Astrocyte (in vitro differentiated cells and primary cell): ENCODE results near the gene ROGDI. TPM values are rescaled to one million over a fixed set of nuclear protein-coding genes. Genes with fewer than 3 reads are reported as not detected.

Experiments used
- DNase-seq: peaks from one replicate; pipeline ENCODE4 v3.0.0-alpha.2; 2010; ENCODE audit warnings: low read depth
- FAIRE-seq: peaks from 2 replicates; lab custom pipeline; 2011; peaks lifted over from hg19 to GRCh38; lab: Jason Lieb, UNC
- H2AFZ ChIP-seq: 2 replicates; pipeline ENCODE4 v1.6.0; 2012; ENCODE audit warnings: low read depth, low read length, inconsistent platforms
- H3K27ac ChIP-seq: 2 replicates; pipeline ENCODE4 v1.5.1; 2011; ENCODE audit warnings: low read depth, low read length, inconsistent platforms
- H3K27me3 ChIP-seq: 2 replicates; pipeline ENCODE4 v1.6.0; 2011; ENCODE audit warnings: low read length, inconsistent platforms; ENCODE audit not compliant: insufficient read depth
- H3K36me3 ChIP-seq: 2 replicates; pipeline ENCODE4 v1.5.1; 2011; ENCODE audit warnings: low read length, inconsistent platforms; ENCODE audit not compliant: insufficient read depth
- H3K4me1 ChIP-seq: 2 replicates; pipeline ENCODE4 v1.5.1; 2011; ENCODE audit warnings: low read length, inconsistent platforms; ENCODE audit not compliant: insufficient read depth
- H3K4me2 ChIP-seq: 2 replicates; pipeline ENCODE4 v1.6.0; 2012; ENCODE audit warnings: low read length, inconsistent platforms
- H3K4me3 ChIP-seq: 2 replicates; pipeline ENCODE4 v1.5.1; 2011; ENCODE audit warnings: low read depth, mild to moderate bottlenecking, low read length, inconsistent platforms; ENCODE audit not compliant: insufficient read depth
- H3K79me2 ChIP-seq: 2 replicates; pipeline ENCODE4 v1.6.0; 2012; ENCODE audit warnings: mild to moderate bottlenecking, low read length, inconsistent platforms; ENCODE audit not compliant: insufficient read depth
- H3K9ac ChIP-seq: 2 replicates; pipeline ENCODE4 v1.6.0; 2012; ENCODE audit warnings: mild to moderate bottlenecking, low read length, inconsistent platforms
- H3K9me3 ChIP-seq: 2 replicates; pipeline ENCODE4 v1.5.1; 2012; ENCODE audit warnings: low read depth, mild to moderate bottlenecking, low read length, inconsistent platforms; ENCODE audit not compliant: insufficient read depth
- H4K20me1 ChIP-seq: 2 replicates; pipeline ENCODE4 v1.6.0; 2012; ENCODE audit warnings: low read length, inconsistent platforms; ENCODE audit not compliant: insufficient read depth
- H3K27ac Mint-ChIP-seq: one replicate; pipeline ENCODE4 v1.8.0; 2021; ENCODE audit warnings: mild to moderate bottlenecking, mixed read lengths; ENCODE audit not compliant: unreplicated experiment
- H3K27me3 Mint-ChIP-seq: one replicate; pipeline ENCODE4 v1.8.0; 2021; ENCODE audit warnings: low read depth, mixed read lengths; ENCODE audit not compliant: unreplicated experiment
- H3K36me3 Mint-ChIP-seq: one replicate; pipeline ENCODE4 v1.8.0; 2021; ENCODE audit warnings: low read depth, mixed read lengths; ENCODE audit not compliant: unreplicated experiment
- H3K4me1 Mint-ChIP-seq: one replicate; pipeline ENCODE4 v1.8.0; 2021; ENCODE audit warnings: low read depth, mixed read lengths; ENCODE audit not compliant: unreplicated experiment
- H3K4me3 Mint-ChIP-seq: one replicate; pipeline ENCODE4 v1.8.0; 2021; ENCODE audit warnings: mild to moderate bottlenecking, moderate library complexity, mixed read lengths; ENCODE audit not compliant: unreplicated experiment
- H3K9me3 Mint-ChIP-seq: one replicate; pipeline ENCODE4 v1.8.0; 2021; ENCODE audit warnings: mild to moderate bottlenecking, mixed read lengths; ENCODE audit not compliant: unreplicated experiment
- CTCF ChIP-seq: IDR thresholded peaks from 2 replicates; pipeline ENCODE4 v1.5.1; 2011; ENCODE audit warnings: low read depth, mild to moderate bottlenecking, inconsistent platforms, low read length, moderate library complexity; ENCODE audit not compliant: insufficient read depth
- EZH2 ChIP-seq: IDR thresholded peaks from 2 replicates; pipeline ENCODE4 v1.6.1; 2012; ENCODE audit warnings: mild to moderate bottlenecking, low read length, inconsistent platforms; ENCODE audit not compliant: insufficient read depth
- total RNA-seq: library from RNA; stranded (reverse); gene quantifications from 2 replicates; pipeline ENCODE4 v1.2.1, GENCODE V29; 2021

Gene ROGDI
- total RNA-seq, 1 donor from 2014 or later, result 33.6 TPM

DNA sequence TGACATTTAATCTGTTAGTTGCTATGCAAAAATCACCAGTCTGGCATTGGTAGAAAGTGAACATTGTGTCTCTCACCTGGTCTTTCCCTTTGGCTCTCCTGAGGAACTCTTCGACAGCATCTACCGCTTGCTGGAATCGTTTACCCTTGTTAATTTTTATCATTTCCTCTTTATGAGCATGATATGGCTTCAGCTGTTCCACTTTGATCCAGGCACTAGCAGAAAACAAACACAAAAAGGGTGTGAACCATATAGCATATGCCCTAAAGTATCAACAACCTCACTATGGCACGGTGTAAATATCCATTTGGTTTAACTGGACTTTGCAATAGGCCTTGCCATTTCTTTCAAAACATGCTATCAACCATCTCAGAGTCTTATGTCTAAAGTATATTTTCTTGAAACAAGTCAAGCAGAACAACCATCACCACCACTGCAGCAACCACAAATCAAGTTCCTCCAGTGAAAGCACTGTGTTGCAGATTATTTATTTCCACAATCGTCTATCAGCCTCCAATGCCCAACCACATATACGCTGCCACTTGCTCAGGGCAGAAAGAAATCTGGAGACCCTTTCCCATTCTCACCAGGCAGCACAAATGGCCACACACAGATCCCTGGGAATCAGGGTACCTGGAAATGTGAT, 30.4 kb upstream of the ROGDI start:
- Mint-ChIP-seq H3K4me3 (no peak overlapping the region), H3K27ac (no peak overlapping the region), H3K4me1 (peaks cover 1% of the 10 kb centered on the region), H3K9me3 (no peaks in the 10 kb centered on the region), H3K27me3 (no peaks in the 10 kb centered on the region), H3K36me3 (peaks cover 4% of the 10 kb centered on the region)
- Histone ChIP-seq H3K4me3 (no peak overlapping the region), H3K27me3 (no peaks in the 10 kb centered on the region), H3K9ac (no peak overlapping the region), H3K4me2 (no peak overlapping the region), H3K4me1 (no peaks in the 10 kb centered on the region), H2AFZ (no peak overlapping the region), H3K79me2 (peaks cover 21% of the 10 kb centered on the region), H3K36me3 (peaks cover 42% of the 10 kb centered on the region), H4K20me1 (peaks cover 63% of the 10 kb centered on the region), H3K27ac (no peak overlapping the region), H3K9me3 (no peaks in the 10 kb centered on the region)
- FAIRE-seq (no peak), DNase-seq (no peak)
- TF ChIP-seq CTCF (no peak), EZH2 (no peak)

- no peak overlapping the region for H3K4me3 ChIP-seq
- no peak for DNase-seq
- H2AFZ ChIP-seq, result no peak overlapping the region
- H3K79me2 ChIP-seq, result peaks cover 22% of the 10 kb centered on the region
- Mint-ChIP-seq H3K9me3 (no peaks in the 10 kb centered on the region), H3K4me1 (peaks cover 1% of the 10 kb centered on the region), H3K27me3 (no peaks in the 10 kb centered on the region), H3K4me3 (no peak overlapping the region), H3K27ac (no peak overlapping the region), H3K36me3 (peaks cover 5% of the 10 kb centered on the region)
- no peaks in the 10 kb centered on the region for H3K27me3 ChIP-seq
- no peak overlapping the region for H3K9ac ChIP-seq
- no peaks in the 10 kb centered on the region for H3K9me3 ChIP-seq
- peaks cover 64% of the 10 kb centered on the region for H4K20me1 ChIP-seq
- no peak overlapping the region for H3K27ac ChIP-seq
- FAIRE-seq, result no peak
- TF ChIP-seq EZH2, result no peak
- TF ChIP-seq CTCF, result no peak
- H3K36me3 ChIP-seq, result peaks cover 47% of the 10 kb centered on the region
- no peak overlapping the region for H3K4me2 ChIP-seq
- H3K4me1 ChIP-seq, result no peaks in the 10 kb centered on the region
Measured at GRCh38 chr16:4831616-4832015, 29.2 kb upstream of the ROGDI start.

GRCh38 chr16:4830408-4830807, 28.0 kb upstream of the ROGDI start:
- Mint-ChIP-seq H3K4me3 (no peak overlapping the region), H3K4me1 (peaks cover 1% of the 10 kb centered on the region), H3K27ac (no peak overlapping the region), H3K9me3 (no peaks in the 10 kb centered on the region), H3K36me3 (peaks cover 4% of the 10 kb centered on the region), H3K27me3 (no peaks in the 10 kb centered on the region)
- H2AFZ ChIP-seq, result no peak overlapping the region
- DNase-seq (no peak), FAIRE-seq (no peak)
- H3K4me1 ChIP-seq, result no peaks in the 10 kb centered on the region
- no peaks in the 10 kb centered on the region for H3K9me3 ChIP-seq
- TF ChIP-seq EZH2 (no peak), CTCF (no peak)
- no peak overlapping the region for H3K4me3 ChIP-seq
- no peak overlapping the region for H3K9ac ChIP-seq
- no peaks in the 10 kb centered on the region for H3K27me3 ChIP-seq
- peaks cover 58% of the 10 kb centered on the region for H4K20me1 ChIP-seq
- H3K27ac ChIP-seq, result no peak overlapping the region
- H3K36me3 ChIP-seq, result peaks cover 49% of the 10 kb centered on the region
- H3K79me2 ChIP-seq, result peaks cover 26% of the 10 kb centered on the region
- H3K4me2 ChIP-seq, result no peak overlapping the region
